NCI-H2029 (cell line): ENCODE results near the gene DHRS7B.

Source experiments
- DNase-seq: peaks from one replicate; lab custom pipeline; 2025; lab: John Stamatoyannopoulos, UW

Gene DHRS7B

DNA sequence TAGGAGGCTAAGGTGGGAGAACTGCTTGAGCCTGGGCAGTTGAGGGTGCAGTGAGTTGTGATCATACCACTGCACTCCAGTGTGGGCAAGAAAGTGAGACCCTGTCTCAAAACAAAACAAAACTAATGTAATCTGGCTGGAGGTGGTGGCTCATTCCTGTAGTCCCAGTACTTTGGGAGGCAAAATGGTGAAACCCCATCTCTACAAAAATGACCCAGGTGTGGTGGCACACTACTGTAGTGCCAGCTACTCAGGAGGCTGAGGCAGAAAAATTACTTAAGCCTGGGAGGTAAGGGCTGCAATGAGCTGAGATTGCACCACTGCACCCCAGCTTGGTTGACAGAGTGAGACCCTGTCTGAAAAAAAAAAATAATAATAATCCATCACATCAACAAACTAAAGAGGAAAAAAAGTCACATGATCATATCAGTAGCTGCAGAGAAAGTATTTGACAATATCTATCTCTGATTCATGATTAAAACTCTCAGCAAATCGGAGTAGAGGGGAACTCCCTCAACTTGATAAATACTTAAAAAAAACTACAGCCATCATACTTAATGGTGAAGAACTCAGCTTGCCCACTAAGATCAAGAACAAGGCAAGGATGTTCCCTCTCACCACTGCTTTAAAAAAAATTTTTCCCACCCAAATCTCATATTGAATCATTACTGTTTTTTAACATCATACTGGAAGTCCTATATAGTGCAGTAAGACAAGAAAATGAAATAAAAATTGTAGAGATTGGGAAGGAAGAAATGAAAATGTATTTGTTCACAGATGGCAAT lies 31.0 kb downstream of the DHRS7B start:
- no peak for DNase-seq

- no peak for DNase-seq
These were observed 33.6 kb downstream of the DHRS7B start for GRCh38 chr17:21160401-21160800.

DNA sequence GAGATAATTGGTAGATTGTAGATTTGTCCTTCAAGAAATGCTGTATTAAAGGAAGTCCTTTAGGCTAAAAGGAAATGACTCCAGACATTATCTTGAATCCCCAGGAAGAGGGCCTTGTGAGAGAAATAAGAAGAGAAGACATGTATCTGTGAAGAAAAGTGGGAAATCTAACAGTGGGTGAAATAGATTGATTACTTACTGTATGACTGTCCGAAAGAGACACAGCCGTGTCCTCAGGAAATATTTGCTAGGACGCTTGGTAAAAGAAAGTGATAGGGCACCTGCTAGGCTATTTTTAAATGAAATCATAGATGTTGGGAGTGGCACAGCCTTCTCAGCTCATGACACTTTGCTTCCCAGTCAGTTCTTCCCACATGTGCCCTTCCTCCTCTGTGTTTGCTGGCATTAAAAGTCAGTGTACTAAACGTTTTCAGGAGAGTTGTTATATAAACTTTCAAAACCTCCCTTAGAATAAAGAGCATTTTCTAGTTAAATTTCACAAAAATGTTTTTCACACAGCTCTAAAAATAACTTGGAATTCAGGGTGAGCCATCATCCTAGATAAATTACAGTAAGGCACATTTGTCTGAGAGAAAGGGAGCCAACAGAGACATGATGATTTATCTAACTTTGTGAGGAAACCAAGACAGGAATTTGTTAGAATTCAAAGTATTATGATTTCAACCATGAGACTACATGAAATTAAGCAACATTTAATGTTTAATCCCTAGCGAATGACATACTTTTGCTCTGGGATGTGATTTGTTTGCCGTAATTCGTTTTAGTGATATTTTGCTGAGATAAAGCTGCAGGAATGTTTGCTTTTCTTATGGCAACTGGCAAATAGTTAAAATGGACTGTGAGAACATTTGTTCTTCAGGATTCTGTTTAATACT lies 35.0 kb downstream of the DHRS7B start:
- DNase-seq: no peak

GRCh38 chr17:21162394-21162775 lies 35.6 kb downstream of the DHRS7B start:
- DNase-seq: no peak

- no peak for DNase-seq
These were observed 36.3 kb downstream of the DHRS7B start for GRCh38 chr17:21163101-21163500.

GRCh38 chr17:21164216-21164615 lies 37.5 kb downstream of the DHRS7B start:
- no peak for DNase-seq

DNA sequence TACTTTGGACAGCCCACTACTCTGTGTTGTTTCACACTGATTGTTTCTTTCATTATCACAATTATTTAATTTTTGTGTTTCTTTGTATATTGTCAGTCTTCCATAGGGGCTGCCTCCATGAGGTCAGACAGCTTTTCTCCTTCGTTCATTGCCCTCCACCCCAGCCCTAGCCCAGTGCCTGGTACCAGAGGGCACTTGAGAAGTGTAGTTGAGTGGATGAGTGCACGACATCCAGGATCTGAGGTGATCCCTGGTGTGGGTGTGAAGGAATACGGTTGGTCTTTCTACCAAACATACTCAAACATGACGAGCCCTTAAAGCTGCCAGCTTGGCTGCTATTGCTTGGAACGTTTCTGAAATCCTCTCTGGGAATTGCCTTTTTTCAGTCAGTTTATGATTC lies 37.9 kb downstream of the DHRS7B start:
- DNase-seq: no peak

GRCh38 chr17:21165922-21166594 lies 39.3 kb downstream of the DHRS7B start:
- no peak for DNase-seq

DNA sequence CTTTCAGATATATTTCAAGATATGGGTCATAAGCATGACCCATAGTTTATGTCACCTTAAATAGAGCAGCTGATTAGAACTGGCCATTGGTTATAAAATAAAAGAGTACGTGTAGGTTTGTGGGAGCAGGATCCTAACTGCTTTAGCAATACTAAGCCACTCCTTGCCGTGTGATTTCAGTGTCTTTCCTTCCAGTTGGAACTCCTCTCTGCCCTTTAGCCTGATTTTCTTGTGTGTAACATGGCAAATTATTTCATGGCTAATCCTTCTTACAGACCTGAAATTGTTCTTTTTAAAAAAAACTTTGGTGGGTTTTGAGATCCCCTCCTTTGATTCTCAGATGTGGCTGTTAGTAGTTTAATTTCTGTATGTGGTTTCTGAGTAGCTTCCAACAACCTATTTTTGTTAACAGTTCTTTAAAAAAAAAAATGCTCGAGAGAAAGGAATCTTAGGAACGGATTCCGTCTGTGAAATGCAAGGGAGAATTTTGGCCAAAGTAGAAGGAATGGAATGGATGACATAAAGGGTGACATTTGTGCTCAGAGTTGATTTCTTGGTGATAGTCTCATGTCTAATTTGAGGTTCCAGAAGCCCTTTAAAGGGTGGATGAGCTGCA lies 39.9 kb downstream of the DHRS7B start:
- no peak for DNase-seq

GRCh38 chr17:21167303-21167702 lies 40.5 kb downstream of the DHRS7B start:
- no peak for DNase-seq

DNA sequence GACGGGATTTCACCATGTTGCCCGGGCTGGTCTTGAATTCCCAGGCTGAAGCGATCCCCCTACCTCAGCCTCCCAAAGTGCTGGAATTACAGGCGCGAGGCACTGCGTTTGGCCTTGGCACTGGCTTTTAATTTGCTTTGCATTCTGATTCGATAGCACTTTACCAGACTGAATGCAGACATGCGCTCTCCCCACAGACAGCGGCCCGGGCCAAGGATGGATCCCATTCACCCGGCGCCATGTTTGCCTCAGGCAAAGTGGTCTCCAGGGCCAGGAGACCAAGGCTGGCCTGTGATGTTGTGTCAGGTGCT lies 41.7 kb downstream of the DHRS7B start:
- DNase-seq: no peak

GRCh38 chr17:21169496-21169895 lies 42.7 kb downstream of the DHRS7B start:
- DNase-seq: no peak

DNA sequence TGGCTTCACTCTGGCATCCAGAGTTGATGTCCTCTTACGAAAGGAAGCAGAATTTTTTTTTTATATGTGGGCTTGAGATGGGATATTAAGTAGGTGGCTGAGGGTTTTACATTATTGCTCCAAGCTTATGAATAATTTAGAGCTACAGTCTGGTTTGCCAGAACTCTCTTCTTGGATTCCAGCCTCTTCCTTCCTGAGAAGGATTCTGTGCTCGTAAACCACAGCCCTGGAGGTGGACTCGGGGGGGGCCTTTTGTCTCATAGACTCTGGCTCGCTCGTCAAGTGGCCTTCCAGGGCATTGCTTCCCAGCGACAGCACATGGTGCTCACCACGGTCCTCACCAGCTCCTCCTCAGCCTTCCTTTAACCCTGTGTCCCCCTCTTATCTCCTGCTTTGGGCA lies 44.0 kb downstream of the DHRS7B start:
- no peak for DNase-seq

DNA sequence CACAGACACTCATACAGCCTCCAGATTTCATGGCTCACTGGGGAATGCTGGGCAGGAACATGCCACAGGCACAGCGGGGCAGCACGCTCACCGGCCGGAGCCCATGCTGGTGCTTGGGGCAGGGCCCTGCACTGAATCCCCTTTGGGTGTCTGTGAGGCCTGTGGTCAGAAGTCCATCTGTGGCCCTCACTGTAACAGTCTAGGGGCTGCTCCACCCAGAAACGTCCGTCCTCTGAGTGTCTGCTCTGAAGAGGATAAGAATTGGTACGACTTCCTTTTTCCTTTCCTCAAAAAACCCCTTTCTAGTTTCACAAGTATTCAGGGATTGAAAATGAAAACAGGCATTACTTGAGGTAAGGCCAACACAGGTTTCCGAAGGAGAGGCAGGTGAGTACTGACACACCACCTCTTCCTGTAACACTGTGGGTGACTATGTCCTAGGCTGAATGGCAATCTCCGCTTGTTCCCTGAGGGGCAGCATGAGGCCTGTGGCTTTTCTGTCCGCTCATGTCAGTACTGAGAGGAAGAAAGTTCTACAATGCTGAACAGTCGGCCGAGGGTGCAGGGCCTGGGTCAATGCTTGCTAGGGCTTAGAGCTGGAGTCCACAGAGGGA lies 44.7 kb downstream of the DHRS7B start:
- DNase-seq: no peak

GRCh38 chr17:21171970-21172510 lies 45.3 kb downstream of the DHRS7B start:
- no peak for DNase-seq

DNA sequence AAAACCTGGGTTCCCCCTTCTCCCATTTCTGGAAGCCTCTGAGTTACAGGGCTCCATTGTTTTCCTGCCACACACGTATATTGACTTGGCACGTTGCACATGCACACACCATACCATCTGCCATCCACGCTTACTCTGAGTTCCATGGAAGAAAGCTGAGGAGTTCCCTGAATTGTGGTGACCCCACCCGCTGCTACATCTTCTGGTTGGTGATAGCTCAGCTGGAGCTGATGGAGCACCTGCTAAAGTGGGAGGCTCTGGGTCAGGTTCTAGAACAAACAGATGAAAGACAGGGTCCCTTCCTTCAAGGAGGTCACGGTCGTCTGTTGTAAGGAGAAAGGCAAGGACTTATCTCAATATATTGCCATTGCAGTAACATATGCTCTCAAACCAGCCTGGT lies 46.1 kb downstream of the DHRS7B start:
- DNase-seq: no peak

DNA sequence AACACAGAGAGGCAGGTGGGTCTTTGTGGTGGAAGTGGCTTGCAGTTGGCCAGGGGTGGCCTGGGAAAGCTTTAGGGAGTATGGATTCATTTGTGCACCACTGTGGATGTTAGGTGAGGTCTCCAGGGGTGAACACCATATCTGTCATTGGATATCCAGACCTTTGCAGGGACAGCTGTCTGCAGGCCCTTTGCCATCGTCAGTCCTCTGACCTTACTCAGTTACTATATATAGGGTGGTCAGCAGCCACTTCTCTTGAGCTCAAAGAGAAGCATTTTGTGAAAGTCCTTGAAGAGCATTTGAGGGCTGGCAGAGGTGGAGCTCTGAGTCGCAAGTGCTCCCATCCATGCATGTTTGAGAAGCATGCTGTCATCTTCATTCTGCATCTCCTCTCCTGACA lies 46.8 kb downstream of the DHRS7B start:
- DNase-seq: no peak

- DNase-seq: no peak
These were observed 47.4 kb downstream of the DHRS7B start for GRCh38 chr17:21174186-21174585.

DNA sequence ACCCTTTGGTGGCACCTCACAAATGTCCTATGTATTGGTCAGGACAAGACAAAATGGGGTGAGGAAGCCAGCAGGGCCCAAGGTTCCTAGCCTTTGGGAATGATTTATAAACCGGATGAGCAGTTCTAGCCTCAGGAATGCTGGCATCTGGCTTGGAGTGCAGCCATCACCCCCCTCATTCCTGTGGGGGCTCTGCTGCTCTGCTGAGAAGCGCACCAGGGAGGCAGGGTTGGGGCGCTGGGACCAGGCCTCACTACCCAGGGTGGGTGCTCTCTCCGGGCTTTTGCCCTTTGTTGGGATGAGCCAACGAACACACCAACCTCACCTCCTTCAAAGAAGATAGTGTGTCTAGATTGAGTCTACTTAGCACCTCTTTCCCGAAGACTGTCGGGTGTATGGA lies 47.9 kb downstream of the DHRS7B start:
- no peak for DNase-seq

DNA sequence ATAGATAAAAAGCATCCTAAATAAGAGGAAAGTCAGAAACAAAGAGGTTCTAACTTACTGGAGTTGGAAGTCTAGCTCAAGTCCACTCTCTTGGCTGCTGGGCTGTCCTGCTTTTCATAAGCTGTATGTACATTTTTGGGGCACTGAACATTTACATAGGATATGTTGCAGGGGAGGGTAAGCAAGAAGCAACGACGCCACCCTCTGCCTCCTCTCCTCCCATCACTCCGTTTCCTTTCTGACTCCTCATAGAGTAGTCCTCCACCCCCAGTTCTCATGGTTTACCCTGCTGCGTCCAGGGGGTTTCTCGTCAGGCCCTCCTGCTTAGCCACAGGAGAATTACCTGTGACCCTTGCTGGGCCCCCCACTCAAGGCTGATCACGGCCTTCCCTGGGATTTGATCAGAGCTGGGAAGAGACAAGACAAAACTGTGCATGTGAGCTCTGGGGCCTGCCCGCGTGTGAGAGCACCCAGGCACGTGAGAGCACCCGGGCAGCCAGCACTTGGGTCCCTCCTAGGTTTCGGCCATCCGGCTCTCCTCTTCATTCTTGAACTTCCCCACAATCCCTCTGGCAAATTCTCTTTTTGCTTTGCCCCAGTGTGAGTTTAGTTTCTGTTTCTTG lies 50.1 kb downstream of the DHRS7B start:
- no peak for DNase-seq

DNA sequence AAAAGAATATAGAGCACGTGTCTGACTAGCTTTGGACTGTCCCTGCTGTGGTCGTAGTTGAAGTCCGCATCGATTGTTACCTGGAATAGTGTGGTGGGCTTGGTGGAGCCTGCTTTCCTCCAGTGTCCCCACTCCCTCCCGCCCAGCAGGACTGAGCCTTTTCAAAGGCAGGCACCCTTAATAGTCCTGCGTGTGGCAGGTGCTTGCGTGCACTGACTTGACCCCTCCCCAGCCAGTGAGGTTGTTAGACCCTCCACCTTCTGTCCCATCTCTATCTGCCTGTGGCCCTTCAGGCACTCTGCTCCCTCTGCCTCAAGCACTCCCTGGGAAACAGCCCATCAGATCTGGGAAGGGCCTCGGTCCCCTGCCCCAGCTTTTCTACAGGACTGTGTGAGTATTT lies 50.6 kb downstream of the DHRS7B start:
- no peak for DNase-seq
